Natural killer cell (primary cell): Measurements from ENCODE around the gene DCHS2. TPM values are rescaled to one million over a fixed set of nuclear protein-coding genes. Genes with fewer than 3 reads are reported as not detected.

Source experiments
- ATAC-seq, 3 donors: fragments of 150-1000 bp in 2 of 3; fragments of 200-7000 bp in 1 of 3; cut with Tn5 transposase; 1 replicate in 1 of 3; 2 replicates in 2 of 3; pipeline ENCODE4 v1.10.0; 2021; ENCODE audit warnings: mild to moderate bottlenecking in 2 of 3, moderate library complexity in 2 of 3
- DNase-seq, 2 donors: peaks; one replicate each; pipeline versions ENCODE4 v3.0.0 to v3.0.0-alpha.2; 2013 to 2021; ENCODE audit warnings: mixed read lengths in 1 of 2
- H3K27ac ChIP-seq: one replicate; pipeline ENCODE4 v1.5.1; 2013; ENCODE audit warnings: mild to moderate bottlenecking, low read length
- H3K27me3 ChIP-seq: one replicate; pipeline ENCODE4 v1.6.1; 2013; ENCODE audit warnings: low read length; ENCODE audit not compliant: control insufficient read depth, insufficient read depth
- H3K36me3 ChIP-seq: one replicate; pipeline ENCODE4 v1.6.1; 2013; ENCODE audit warnings: low read length; ENCODE audit not compliant: control insufficient read depth, insufficient read depth
- H3K4me1 ChIP-seq: one replicate; pipeline ENCODE4 v1.6.1; 2013; ENCODE audit warnings: low read length; ENCODE audit not compliant: control insufficient read depth, insufficient read depth
- H3K4me3 ChIP-seq: one replicate; pipeline ENCODE4 v1.5.1; 2013; ENCODE audit warnings: low read length
- H3K9me3 ChIP-seq: one replicate; pipeline ENCODE4 v1.6.1; 2013; ENCODE audit warnings: low read length; ENCODE audit not compliant: control insufficient read depth, insufficient read depth
- H3K27ac Mint-ChIP-seq, 2 donors: one replicate each; pipeline ENCODE4 v1.8.0; 2022; ENCODE audit warnings: mild to moderate bottlenecking in 2 of 2, mixed read lengths in 2 of 2, moderate library complexity in 1 of 2
- H3K27me3 Mint-ChIP-seq, 2 donors: one replicate each; pipeline ENCODE4 v1.8.0; 2022; ENCODE audit warnings: low read depth in 2 of 2, mixed read lengths in 2 of 2
- H3K36me3 Mint-ChIP-seq: one replicate; pipeline ENCODE4 v1.8.0; 2022; ENCODE audit warnings: mixed read lengths
- H3K4me1 Mint-ChIP-seq, 2 donors: one replicate each; pipeline ENCODE4 v1.8.0; 2022; ENCODE audit warnings: mixed read lengths in 2 of 2
- H3K4me3 Mint-ChIP-seq: one replicate; pipeline ENCODE4 v1.8.0; 2022; ENCODE audit warnings: mild to moderate bottlenecking, moderate library complexity, mixed read lengths
- H3K9me3 Mint-ChIP-seq, 2 donors: one replicate each; pipeline ENCODE4 v1.8.0; 2022; ENCODE audit warnings: mixed read lengths in 2 of 2
- WGBS: methylation state at CpG from one replicate; pipeline ENCODE4 v1.1.7; 2013; ENCODE audit warnings: missing lambda C conversion rate; ENCODE audit not compliant: insufficient coverage; 5-methylcytosine and 5-hydroxymethylcytosine counted together
- intact Hi-C: fragments of 100-400 bp; cut with micrococcal nuclease; formaldehyde crosslinking; loops from one replicate; pipeline ENCODE4 v1.14.2; 2022
- total RNA-seq, 4 donors: library from RNA; stranded (reverse); fragments of 120-200 nt in 1 of 4; gene quantifications; one replicate each; pipeline versions ENCODE4 v1.2.3 to v1.2.4, GENCODE V29; 2013 to 2022
- TF ChIP-seq, protein P1 (sequence below): fragments of 200-600 bp; IDR thresholded peaks from one replicate; pipeline ENCODE4 v1.8.0; 2022; ENCODE audit warnings: antibody characterized with exemption

Gene DCHS2
- total RNA-seq, 3 donors from 2014 or later (not counting 1 experiment from before 2014, with no cell fraction given) = not detected

DNA sequence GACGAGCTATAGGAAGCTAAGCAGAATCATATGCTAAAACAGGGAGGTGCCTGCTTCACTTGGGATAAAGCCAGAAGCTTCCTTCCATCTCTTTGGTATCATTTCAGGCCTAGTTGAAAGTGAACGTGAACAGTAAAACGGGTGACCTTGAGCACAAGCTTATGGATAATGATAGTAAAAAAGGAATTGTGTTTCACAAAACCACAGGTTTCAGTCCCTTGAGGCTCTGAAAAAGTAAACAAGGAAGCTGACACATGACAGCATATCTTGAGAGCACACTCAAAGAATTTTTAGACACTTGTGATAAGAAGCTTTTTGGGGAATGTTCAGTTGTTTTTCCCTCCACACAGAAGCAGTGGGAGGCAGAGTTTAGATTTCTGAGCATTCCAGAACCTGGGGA, 286.1 kb downstream of the DCHS2 start:
- Histone ChIP-seq H3K27ac (no peak overlapping the region), H3K4me1 (no peaks in the 10 kb centered on the region), H3K27me3 (no peaks in the 10 kb centered on the region), H3K36me3 (no peaks in the 10 kb centered on the region), H3K9me3 (no peaks in the 10 kb centered on the region), H3K4me3 (no peak overlapping the region)
- intact Hi-C loops = no loop called here
- Mint-ChIP-seq H3K4me3 (no peak overlapping the region), H3K9me3 (no peaks in the 10 kb centered on the region), H3K36me3 (no peaks in the 10 kb centered on the region), H3K4me1 (no peaks in the 10 kb centered on the region), H3K27ac (no peak overlapping the region), H3K27me3 (peaks cover 0 to 3% of the 10 kb centered on the region in 2 donors)
- 70% methylated on average over 3 of the region's 3 CpGs for WGBS
- TF ChIP-seq, protein P1, sequence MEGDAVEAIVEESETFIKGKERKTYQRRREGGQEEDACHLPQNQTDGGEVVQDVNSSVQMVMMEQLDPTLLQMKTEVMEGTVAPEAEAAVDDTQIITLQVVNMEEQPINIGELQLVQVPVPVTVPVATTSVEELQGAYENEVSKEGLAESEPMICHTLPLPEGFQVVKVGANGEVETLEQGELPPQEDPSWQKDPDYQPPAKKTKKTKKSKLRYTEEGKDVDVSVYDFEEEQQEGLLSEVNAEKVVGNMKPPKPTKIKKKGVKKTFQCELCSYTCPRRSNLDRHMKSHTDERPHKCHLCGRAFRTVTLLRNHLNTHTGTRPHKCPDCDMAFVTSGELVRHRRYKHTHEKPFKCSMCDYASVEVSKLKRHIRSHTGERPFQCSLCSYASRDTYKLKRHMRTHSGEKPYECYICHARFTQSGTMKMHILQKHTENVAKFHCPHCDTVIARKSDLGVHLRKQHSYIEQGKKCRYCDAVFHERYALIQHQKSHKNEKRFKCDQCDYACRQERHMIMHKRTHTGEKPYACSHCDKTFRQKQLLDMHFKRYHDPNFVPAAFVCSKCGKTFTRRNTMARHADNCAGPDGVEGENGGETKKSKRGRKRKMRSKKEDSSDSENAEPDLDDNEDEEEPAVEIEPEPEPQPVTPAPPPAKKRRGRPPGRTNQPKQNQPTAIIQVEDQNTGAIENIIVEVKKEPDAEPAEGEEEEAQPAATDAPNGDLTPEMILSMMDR = no peak
- ATAC-seq (no peak), DNase-seq (no peak)

DNA sequence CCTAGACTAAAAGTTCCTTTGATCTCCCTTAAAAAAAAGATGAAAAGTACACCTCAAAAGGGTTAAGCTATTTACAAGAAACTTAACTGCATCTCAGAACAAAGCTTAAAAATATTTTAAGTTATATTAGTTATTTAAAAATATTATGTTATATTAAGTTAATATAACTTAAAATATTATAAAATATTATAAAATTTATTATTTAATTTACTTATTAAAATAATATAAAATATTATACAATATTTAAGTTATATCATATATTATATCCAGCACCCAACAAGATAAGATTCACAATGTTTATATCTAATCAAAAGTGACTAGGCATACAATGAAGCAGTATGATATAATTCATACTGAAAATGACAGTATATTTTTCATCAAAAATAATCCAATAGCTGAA, 296.9 kb downstream of the DCHS2 start:
- H3K27ac Mint-ChIP-seq = no peak overlapping the region
- no peaks in the 10 kb centered on the region for H3K4me1 Mint-ChIP-seq
- Histone ChIP-seq H3K27ac (no peak overlapping the region), H3K9me3 (no peaks in the 10 kb centered on the region), H3K4me3 (no peak overlapping the region), H3K4me1 (no peaks in the 10 kb centered on the region), H3K36me3 (no peaks in the 10 kb centered on the region), H3K27me3 (no peaks in the 10 kb centered on the region)
- intact Hi-C loops = no loop called here
- H3K27me3 Mint-ChIP-seq = no peaks in the 10 kb centered on the region
- TF ChIP-seq, protein P1 = no peak
- H3K9me3 Mint-ChIP-seq = peaks cover 4 to 6% of the 10 kb centered on the region in 2 donors
- ATAC-seq = no peak
- H3K36me3 Mint-ChIP-seq = no peaks in the 10 kb centered on the region
- DNase-seq = no peak
- no peak overlapping the region for H3K4me3 Mint-ChIP-seq

DNA sequence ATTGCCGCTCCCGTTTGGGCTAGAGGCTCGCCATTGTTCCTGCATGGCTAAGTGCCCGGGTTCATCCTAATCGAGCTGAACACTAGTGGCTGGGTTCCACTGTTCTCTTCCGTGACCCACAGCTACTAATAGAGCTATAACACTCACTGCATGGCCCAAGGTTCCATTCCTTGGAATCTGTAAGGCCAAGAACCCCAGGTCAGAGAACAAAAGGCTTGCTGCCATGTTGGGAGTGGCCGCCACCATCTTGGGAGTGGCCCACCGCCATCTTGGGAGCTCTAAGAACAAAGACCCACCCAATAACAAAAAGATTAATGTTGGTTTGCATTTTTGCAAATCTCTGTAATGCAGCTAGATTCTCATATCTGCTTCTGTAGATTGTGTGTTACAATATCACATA, 299.0 kb downstream of the DCHS2 start:
- no peak for ATAC-seq
- Histone ChIP-seq H3K4me1 (no peaks in the 10 kb centered on the region), H3K27me3 (no peaks in the 10 kb centered on the region), H3K36me3 (no peaks in the 10 kb centered on the region), H3K27ac (no peak overlapping the region), H3K9me3 (no peaks in the 10 kb centered on the region), H3K4me3 (no peak overlapping the region)
- H3K27me3 Mint-ChIP-seq = no peaks in the 10 kb centered on the region
- H3K9me3 Mint-ChIP-seq = peaks cover 0 to 8% of the 10 kb centered on the region in 2 donors
- no peak overlapping the region for H3K27ac Mint-ChIP-seq
- DNase-seq = no peak
- 85% methylated on average over 7 of the region's 8 CpGs for WGBS
- H3K4me1 Mint-ChIP-seq = no peaks in the 10 kb centered on the region
- no peak overlapping the region for H3K4me3 Mint-ChIP-seq
- TF ChIP-seq, protein P1 = no peak
- intact Hi-C loops = no loop called here
- no peaks in the 10 kb centered on the region for H3K36me3 Mint-ChIP-seq

DNA sequence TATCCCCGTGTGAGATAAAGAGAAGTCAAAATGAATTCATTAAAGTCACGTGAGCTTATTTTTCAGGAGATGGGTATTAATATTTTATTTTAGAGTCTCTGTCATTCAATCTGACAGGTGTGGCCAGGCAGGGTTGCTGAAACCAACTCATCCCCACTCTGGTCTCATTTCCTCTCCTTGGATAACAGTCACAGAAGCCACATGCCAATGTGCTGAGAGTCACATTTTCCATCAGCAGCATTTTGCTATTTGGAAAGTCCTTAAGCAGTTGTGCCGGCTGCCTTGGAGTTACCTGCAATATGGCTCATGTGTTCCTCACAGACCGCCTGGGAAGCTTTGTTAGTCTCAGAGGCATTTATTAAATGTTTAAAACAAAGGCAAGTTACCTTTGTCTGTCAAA, 302.3 kb downstream of the DCHS2 start:
- no peaks in the 10 kb centered on the region for H3K36me3 Mint-ChIP-seq
- ATAC-seq (no peak), DNase-seq (no peak)
- Histone ChIP-seq H3K27me3 (no peaks in the 10 kb centered on the region), H3K4me1 (no peaks in the 10 kb centered on the region), H3K36me3 (no peaks in the 10 kb centered on the region), H3K9me3 (no peaks in the 10 kb centered on the region), H3K4me3 (no peak overlapping the region), H3K27ac (no peak overlapping the region)
- intact Hi-C loops = no loop called here
- H3K27me3 Mint-ChIP-seq = no peaks in the 10 kb centered on the region
- peaks cover 0 to 10% of the 10 kb centered on the region in 2 donors for H3K9me3 Mint-ChIP-seq
- no peak overlapping the region for H3K27ac Mint-ChIP-seq
- H3K4me3 Mint-ChIP-seq = no peak overlapping the region
- TF ChIP-seq, protein P1 = no peak
- 88% methylated on average over 4 of the region's 4 CpGs for WGBS
- H3K4me1 Mint-ChIP-seq = no peaks in the 10 kb centered on the region
